Activated CD4-positive, CD25-positive, alpha-beta regulatory T cell treated with anti-CD3 and anti-CD28 coated beads, Interleukin-2, amount 50 U/mL, for 24 hours (primary cell): Measurements from ENCODE around the gene SPDYE3.
A peak's percentile ranks its signal among the peaks of the same experiment; 100 is the strongest.
"Not testable (repeated sequence)": the region's sequence is repeated elsewhere in the genome, so short reads cannot be mapped to it uniquely, and the experiment has no call there.

Experiments used
- ATAC-seq, 2 donors: fragments of 150-1000 bp; cut with Tn5 transposase; one replicate each; pipeline ENCODE4 v1.10.0; 2021; ENCODE audit warnings: mild to moderate bottlenecking in 1 of 2, moderate library complexity in 1 of 2

The SPDYE3 gene

GRCh38 chr7:100307402-100307801 is at the start of gene SPDYE3:
Gene SPDYE3 (plus strand): TSS chr7:100307702. CDS start chr7:100307886, 184 bp downstream.
- not testable (repeated sequence) for ATAC-seq

- ATAC-seq, result not testable (repeated sequence)
Measured at GRCh38 chr7:100259984-100260383, 47.5 kb upstream of the SPDYE3 start.

- not testable (repeated sequence) for ATAC-seq
Measured at GRCh38 chr7:100262896-100263295, 44.6 kb upstream of the SPDYE3 start.

GRCh38 chr7:100264223-100264622 is 43.3 kb upstream of the SPDYE3 start:
- ATAC-seq, result not testable (repeated sequence)

- not testable (repeated sequence) for ATAC-seq
Measured at GRCh38 chr7:100264669-100265165, 42.8 kb upstream of the SPDYE3 start.

GRCh38 chr7:100265851-100266250 is 41.7 kb upstream of the SPDYE3 start:
- ATAC-seq, result not testable (repeated sequence)

- no peak for ATAC-seq
Measured at GRCh38 chr7:100266576-100267354, 40.7 kb upstream of the SPDYE3 start.

GRCh38 chr7:100267648-100268047 is 39.9 kb upstream of the SPDYE3 start:
- no peak for ATAC-seq

- not testable (repeated sequence) for ATAC-seq
Measured at GRCh38 chr7:100268882-100269281, 38.6 kb upstream of the SPDYE3 start.

- ATAC-seq, result not testable (repeated sequence)
Measured at GRCh38 chr7:100269306-100270045, 38.0 kb upstream of the SPDYE3 start.

- not testable (repeated sequence) for ATAC-seq
Measured at GRCh38 chr7:100270046-100270918, 37.2 kb upstream of the SPDYE3 start.

GRCh38 chr7:100270941-100271593 is 36.4 kb upstream of the SPDYE3 start:
- ATAC-seq, result not testable (repeated sequence)

- ATAC-seq, result peak; percentile 96
Measured at GRCh38 chr7:100271716-100272537, 35.6 kb upstream of the SPDYE3 start.

- ATAC-seq, result not testable (repeated sequence)
Measured at GRCh38 chr7:100272538-100272902, 35.0 kb upstream of the SPDYE3 start.

- no peak for ATAC-seq
Measured at GRCh38 chr7:100275120-100275519, 32.4 kb upstream of the SPDYE3 start.

GRCh38 chr7:100276126-100276525 is 31.4 kb upstream of the SPDYE3 start:
- ATAC-seq, result not testable (repeated sequence)

GRCh38 chr7:100282069-100282608 is 25.4 kb upstream of the SPDYE3 start:
- not testable (repeated sequence) for ATAC-seq

GRCh38 chr7:100283147-100283546 is 24.4 kb upstream of the SPDYE3 start:
- ATAC-seq, result not testable (repeated sequence)

GRCh38 chr7:100287191-100287969 is 20.1 kb upstream of the SPDYE3 start:
- not testable (repeated sequence) for ATAC-seq

- not testable (repeated sequence) for ATAC-seq
Measured at GRCh38 chr7:100288258-100288657, 19.2 kb upstream of the SPDYE3 start.
